C4-2B (cell line): ENCODE data around the gene TMEM221.

Experiments
- ZFX ChIP-seq: fragments of 450-650 bp; IDR thresholded peaks from 2 replicates; pipeline ENCODE4 v1.6.1; 2017
- TF ChIP-seq, protein P1 (sequence below): fragments of 450-650 bp; conservative IDR thresholded peaks from 2 replicates; pipeline ENCODE4 v1.5.1; 2017; ENCODE audit warnings: mild to moderate bottlenecking

DNA sequence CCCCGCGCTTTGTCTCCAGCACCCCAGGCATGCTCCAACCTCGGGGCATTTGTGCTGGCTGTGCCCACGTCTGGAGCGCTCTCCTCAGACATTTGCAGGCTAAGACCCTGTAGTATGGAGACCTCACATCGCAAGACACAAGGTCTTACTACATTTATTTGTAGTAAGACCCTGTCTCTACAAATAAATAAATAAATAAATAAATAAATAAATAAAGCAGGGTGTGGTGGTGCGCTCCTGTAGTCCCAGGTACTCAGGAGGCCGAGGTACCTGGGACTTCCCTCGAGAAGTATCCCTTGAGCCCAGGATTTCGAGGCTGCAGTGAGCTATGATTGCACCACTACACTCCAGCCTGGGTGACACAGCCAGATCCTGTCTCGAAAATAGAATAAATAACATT lies 7.7 kb upstream of the TMEM221 start:
- TF ChIP-seq, protein P1, sequence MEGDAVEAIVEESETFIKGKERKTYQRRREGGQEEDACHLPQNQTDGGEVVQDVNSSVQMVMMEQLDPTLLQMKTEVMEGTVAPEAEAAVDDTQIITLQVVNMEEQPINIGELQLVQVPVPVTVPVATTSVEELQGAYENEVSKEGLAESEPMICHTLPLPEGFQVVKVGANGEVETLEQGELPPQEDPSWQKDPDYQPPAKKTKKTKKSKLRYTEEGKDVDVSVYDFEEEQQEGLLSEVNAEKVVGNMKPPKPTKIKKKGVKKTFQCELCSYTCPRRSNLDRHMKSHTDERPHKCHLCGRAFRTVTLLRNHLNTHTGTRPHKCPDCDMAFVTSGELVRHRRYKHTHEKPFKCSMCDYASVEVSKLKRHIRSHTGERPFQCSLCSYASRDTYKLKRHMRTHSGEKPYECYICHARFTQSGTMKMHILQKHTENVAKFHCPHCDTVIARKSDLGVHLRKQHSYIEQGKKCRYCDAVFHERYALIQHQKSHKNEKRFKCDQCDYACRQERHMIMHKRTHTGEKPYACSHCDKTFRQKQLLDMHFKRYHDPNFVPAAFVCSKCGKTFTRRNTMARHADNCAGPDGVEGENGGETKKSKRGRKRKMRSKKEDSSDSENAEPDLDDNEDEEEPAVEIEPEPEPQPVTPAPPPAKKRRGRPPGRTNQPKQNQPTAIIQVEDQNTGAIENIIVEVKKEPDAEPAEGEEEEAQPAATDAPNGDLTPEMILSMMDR, result no peak
- TF ChIP-seq ZFX, result no peak
